Measurements from ENCODE around the gene APLF. TPM values are rescaled to one million over a fixed set of nuclear protein-coding genes. Genes with fewer than 3 reads are reported as not detected.

APLF gene
- total and polyA plus RNA-seq, 2 experiments from 2014 or later: 3.0 to 3.7 TPM

DNA sequence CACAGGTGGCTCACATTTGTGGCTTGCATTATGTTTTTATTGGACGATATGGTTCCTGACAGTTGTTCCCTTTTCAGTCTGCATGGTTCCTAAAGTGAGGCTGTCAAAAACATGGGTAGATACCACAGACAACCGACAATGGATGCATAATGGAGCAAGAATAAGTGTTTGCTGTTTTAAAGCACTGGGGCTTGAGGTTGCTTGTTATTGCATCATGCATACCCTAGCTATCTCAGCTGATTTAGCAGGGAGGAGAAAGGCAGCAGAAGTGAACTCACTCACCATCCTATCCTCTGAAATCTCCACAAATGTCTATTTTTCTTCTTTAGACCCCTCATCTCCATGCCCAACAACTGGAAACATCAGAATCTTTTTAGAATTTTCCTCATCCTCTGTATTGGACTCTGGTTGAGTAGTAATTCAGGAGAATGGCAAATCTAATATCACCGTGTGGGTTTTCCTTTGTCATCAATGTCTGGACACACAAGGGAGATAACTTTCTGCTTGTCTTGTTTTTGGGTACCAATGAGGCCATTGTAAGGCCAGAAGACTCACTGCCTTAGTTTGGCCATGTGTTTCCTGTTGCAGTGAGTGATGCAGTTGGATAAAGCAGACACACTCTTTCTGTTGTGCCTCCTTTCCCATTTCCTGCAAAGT is 47.0 kb upstream of the APLF start (continued):
- TF ChIP-seq, protein P1, sequence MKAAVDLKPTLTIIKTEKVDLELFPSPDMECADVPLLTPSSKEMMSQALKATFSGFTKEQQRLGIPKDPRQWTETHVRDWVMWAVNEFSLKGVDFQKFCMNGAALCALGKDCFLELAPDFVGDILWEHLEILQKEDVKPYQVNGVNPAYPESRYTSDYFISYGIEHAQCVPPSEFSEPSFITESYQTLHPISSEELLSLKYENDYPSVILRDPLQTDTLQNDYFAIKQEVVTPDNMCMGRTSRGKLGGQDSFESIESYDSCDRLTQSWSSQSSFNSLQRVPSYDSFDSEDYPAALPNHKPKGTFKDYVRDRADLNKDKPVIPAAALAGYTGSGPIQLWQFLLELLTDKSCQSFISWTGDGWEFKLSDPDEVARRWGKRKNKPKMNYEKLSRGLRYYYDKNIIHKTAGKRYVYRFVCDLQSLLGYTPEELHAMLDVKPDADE (IDR thresholded peaks at IDR 0.05): no peak
- TF ChIP-seq POLR2AphosphoS5 (IDR thresholded peaks at IDR 0.05; ENCODE audit: low read depth): no peak
- no peak for TF ChIP-seq CREB1 (CRISPR knock-in tag; IDR thresholded peaks at IDR 0.05; ENCODE audit: low read depth)
- no peak for TF ChIP-seq STAT1 (IDR thresholded peaks at IDR 0.05; ENCODE audit: unreplicated experiment)
- TF ChIP-seq EZH2phosphoT487 (IDR thresholded peaks at IDR 0.05; ENCODE audit: unreplicated experiment): no peak
- TF ChIP-seq ZNF331 (CRISPR knock-in tag; IDR thresholded peaks at IDR 0.05; ENCODE audit: low read depth): no peak
- TF ChIP-seq, protein P2, sequence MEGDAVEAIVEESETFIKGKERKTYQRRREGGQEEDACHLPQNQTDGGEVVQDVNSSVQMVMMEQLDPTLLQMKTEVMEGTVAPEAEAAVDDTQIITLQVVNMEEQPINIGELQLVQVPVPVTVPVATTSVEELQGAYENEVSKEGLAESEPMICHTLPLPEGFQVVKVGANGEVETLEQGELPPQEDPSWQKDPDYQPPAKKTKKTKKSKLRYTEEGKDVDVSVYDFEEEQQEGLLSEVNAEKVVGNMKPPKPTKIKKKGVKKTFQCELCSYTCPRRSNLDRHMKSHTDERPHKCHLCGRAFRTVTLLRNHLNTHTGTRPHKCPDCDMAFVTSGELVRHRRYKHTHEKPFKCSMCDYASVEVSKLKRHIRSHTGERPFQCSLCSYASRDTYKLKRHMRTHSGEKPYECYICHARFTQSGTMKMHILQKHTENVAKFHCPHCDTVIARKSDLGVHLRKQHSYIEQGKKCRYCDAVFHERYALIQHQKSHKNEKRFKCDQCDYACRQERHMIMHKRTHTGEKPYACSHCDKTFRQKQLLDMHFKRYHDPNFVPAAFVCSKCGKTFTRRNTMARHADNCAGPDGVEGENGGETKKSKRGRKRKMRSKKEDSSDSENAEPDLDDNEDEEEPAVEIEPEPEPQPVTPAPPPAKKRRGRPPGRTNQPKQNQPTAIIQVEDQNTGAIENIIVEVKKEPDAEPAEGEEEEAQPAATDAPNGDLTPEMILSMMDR (conservative IDR thresholded peaks at IDR 0.05; ENCODE audit: low read depth in 2 of 2): no peak

DNA sequence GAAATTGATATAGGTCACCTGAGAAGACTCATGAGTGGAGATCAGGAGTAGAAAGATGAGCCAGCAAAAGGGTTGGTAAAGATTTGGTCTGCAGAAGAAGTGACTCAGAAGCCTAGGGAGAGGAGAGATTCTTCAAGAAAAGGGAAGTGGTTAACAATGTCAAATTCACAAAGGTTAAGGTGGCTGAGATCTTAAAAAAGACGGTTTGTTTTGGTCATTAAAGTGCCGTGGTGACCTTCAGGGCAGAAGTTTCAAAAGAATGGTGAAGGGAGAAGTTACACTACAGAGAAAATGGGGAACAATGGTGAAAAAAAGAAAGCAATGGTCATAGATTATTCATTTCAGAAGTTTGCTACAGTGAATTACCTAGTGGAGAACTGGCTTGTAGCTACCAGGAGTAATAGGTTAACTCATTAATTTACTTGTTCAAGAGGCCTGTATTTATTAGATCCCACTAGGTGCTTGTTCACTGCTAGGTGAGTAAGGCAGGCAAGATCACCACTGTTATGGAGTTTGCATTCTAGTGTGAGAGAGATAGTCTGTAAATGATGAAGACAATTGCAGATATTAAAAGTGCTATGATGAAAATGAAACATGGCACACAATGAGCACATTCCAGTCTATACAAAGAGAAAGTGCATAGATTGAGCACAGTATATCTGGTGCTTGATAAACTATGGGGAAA is 43.3 kb upstream of the APLF start:
- Histone ChIP-seq H3K4me1 (ENCODE audit: insufficient read depth) (peaks cover 4% of the 10 kb centered on the region), H3K27ac (ENCODE audit: low read depth) (no peak overlapping the region), H3K36me3 (ENCODE audit: insufficient read depth) (no peaks in the 10 kb centered on the region), H3K4me2 (no peak overlapping the region), H3K79me2 (replicated peaks; ENCODE audit: insufficient read depth) (no peaks in the 10 kb centered on the region), H4K20me1 (replicated peaks; ENCODE audit: insufficient read depth) (no peaks in the 10 kb centered on the region), H3K27me3 (ENCODE audit: insufficient read depth) (no peaks in the 10 kb centered on the region), H3K9me2 (ENCODE audit: insufficient read depth) (peaks cover 12% of the 10 kb centered on the region), H3F3A (replicated peaks; ENCODE audit: low read depth) (no peaks in the 10 kb centered on the region), H2AFZ (no peak overlapping the region), H3K4me3 (no peak overlapping the region)
- Mint-ChIP-seq H3K9me3 (no peaks in the 10 kb centered on the region), H3K27ac (no peak overlapping the region), H3K4me1 (peaks cover 10% of the 10 kb centered on the region), H3K36me3 (ENCODE audit: low read depth) (no peaks in the 10 kb centered on the region), H3K27me3 (ENCODE audit: insufficient read depth, low read depth, poor library complexity) (peaks cover 2% of the 10 kb centered on the region), H3K4me3 (no peak overlapping the region)
- no peak for DNase-seq (ENCODE audit: low spot score)
- TF ChIP-seq, protein P1 (IDR thresholded peaks at IDR 0.05): no peak
- TF ChIP-seq, protein P3, sequence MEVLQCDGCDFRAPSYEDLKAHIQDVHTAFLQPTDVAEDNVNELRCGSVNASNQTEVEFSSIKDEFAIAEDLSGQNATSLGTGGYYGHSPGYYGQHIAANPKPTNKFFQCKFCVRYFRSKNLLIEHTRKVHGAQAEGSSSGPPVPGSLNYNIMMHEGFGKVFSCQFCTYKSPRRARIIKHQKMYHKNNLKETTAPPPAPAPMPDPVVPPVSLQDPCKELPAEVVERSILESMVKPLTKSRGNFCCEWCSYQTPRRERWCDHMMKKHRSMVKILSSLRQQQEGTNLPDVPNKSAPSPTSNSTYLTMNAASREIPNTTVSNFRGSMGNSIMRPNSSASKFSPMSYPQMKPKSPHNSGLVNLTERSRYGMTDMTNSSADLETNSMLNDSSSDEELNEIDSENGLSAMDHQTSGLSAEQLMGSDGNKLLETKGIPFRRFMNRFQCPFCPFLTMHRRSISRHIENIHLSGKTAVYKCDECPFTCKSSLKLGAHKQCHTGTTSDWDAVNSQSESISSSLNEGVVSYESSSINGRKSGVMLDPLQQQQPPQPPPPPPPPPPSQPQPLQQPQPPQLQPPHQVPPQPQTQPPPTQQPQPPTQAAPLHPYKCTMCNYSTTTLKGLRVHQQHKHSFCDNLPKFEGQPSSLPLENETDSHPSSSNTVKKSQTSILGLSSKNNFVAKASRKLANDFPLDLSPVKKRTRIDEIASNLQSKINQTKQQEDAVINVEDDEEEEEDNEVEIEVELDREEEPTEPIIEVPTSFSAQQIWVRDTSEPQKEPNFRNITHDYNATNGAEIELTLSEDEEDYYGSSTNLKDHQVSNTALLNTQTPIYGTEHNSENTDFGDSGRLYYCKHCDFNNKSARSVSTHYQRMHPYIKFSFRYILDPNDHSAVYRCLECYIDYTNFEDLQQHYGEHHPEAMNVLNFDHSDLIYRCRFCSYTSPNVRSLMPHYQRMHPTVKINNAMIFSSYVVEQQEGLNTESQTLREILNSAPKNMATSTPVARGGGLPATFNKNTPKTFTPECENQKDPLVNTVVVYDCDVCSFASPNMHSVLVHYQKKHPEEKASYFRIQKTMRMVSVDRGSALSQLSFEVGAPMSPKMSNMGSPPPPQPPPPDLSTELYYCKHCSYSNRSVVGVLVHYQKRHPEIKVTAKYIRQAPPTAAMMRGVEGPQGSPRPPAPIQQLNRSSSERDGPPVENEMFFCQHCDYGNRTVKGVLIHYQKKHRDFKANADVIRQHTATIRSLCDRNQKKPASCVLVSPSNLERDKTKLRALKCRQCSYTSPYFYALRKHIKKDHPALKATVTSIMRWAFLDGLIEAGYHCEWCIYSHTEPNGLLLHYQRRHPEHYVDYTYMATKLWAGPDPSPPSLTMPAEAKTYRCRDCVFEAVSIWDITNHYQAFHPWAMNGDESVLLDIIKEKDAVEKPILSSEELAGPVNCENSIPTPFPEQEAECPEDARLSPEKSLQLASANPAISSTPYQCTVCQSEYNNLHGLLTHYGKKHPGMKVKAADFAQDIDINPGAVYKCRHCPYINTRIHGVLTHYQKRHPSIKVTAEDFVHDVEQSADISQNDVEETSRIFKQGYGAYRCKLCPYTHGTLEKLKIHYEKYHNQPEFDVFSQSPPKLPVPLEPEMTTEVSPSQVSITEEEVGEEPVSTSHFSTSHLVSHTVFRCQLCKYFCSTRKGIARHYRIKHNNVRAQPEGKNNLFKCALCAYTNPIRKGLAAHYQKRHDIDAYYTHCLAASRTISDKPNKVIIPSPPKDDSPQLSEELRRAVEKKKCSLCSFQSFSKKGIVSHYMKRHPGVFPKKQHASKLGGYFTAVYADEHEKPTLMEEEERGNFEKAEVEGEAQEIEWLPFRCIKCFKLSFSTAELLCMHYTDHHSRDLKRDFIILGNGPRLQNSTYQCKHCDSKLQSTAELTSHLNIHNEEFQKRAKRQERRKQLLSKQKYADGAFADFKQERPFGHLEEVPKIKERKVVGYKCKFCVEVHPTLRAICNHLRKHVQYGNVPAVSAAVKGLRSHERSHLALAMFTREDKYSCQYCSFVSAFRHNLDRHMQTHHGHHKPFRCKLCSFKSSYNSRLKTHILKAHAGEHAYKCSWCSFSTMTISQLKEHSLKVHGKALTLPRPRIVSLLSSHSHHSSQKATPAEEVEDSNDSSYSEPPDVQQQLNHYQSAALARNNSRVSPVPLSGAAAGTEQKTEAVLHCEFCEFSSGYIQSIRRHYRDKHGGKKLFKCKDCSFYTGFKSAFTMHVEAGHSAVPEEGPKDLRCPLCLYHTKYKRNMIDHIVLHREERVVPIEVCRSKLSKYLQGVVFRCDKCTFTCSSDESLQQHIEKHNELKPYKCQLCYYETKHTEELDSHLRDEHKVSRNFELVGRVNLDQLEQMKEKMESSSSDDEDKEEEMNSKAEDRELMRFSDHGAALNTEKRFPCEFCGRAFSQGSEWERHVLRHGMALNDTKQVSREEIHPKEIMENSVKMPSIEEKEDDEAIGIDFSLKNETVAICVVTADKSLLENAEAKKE (CRISPR knock-in tag; IDR thresholded peaks at IDR 0.05): no peak
- TF ChIP-seq STAT1 (IDR thresholded peaks at IDR 0.05; ENCODE audit: unreplicated experiment): no peak
- ATAC-seq: no peak
